HL-60 (cell line): ENCODE data around the gene MAGI2.

Experiments used
- CTCF ChIP-seq: IDR thresholded peaks from one replicate; pipeline ENCODE4 v1.5.1; 2011; ENCODE audit warnings: low read length, control low read depth, inconsistent platforms; ENCODE audit not compliant: insufficient read depth
- POLR2AphosphoS5 ChIP-seq: IDR thresholded peaks from 2 replicates; pipeline ENCODE4 v1.6.1; 2012; ENCODE audit warnings: low read depth
- TF ChIP-seq, protein P1 (sequence below): IDR thresholded peaks from 2 replicates; pipeline ENCODE4 v1.6.1; 2012; ENCODE audit warnings: low read depth; ENCODE audit not compliant: insufficient replicate concordance

DNA sequence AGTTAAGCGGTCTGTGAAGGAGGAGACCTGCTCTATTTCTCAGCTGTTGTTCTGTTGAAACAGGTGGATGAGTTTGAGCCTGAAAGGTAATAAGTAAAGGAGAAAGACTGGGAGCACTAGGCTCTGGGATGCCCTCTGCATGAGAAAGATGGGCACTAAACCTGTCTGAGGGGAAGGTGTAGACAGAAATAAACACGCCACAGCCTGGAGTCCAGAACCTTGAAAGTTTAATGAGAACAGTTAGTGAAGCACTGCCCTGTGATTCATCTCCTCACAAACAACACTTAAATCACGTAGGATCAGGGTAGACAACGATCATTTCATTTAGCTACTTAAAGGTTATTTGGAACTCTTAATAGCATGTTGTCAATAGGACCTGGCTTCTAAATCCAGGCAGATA, 1461.8 kb downstream of the MAGI2 start:
- TF ChIP-seq, protein P1, sequence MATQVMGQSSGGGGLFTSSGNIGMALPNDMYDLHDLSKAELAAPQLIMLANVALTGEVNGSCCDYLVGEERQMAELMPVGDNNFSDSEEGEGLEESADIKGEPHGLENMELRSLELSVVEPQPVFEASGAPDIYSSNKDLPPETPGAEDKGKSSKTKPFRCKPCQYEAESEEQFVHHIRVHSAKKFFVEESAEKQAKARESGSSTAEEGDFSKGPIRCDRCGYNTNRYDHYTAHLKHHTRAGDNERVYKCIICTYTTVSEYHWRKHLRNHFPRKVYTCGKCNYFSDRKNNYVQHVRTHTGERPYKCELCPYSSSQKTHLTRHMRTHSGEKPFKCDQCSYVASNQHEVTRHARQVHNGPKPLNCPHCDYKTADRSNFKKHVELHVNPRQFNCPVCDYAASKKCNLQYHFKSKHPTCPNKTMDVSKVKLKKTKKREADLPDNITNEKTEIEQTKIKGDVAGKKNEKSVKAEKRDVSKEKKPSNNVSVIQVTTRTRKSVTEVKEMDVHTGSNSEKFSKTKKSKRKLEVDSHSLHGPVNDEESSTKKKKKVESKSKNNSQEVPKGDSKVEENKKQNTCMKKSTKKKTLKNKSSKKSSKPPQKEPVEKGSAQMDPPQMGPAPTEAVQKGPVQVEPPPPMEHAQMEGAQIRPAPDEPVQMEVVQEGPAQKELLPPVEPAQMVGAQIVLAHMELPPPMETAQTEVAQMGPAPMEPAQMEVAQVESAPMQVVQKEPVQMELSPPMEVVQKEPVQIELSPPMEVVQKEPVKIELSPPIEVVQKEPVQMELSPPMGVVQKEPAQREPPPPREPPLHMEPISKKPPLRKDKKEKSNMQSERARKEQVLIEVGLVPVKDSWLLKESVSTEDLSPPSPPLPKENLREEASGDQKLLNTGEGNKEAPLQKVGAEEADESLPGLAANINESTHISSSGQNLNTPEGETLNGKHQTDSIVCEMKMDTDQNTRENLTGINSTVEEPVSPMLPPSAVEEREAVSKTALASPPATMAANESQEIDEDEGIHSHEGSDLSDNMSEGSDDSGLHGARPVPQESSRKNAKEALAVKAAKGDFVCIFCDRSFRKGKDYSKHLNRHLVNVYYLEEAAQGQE, result no peak
- TF ChIP-seq POLR2AphosphoS5 (no peak), CTCF (no peak)
